ENCODE results near the gene ARHGEF28.

GRCh38 chr5:73861313-73861988 lies 235.5 kb downstream of the ARHGEF28 start:
- no peak for TF ChIP-seq CTCF (conservative IDR thresholded peaks at IDR 0.05; ENCODE audit: low read length)
- no peak for TF ChIP-seq EZH2phosphoT487 (IDR thresholded peaks at IDR 0.05; ENCODE audit: borderline replicate concordance, low read depth, low read length)

All from OCI-LY7 (cell line).